HAP-1 (cell line): Measurements from ENCODE around the gene SLCO2A1.

Source experiments
- DNase-seq, 2 experiments: peaks; one replicate each; pipeline ENCODE4 v3.0.0-alpha.2; 2016 to 2020; ENCODE audit warnings: low spot score in 2 of 2
- H3K27me3 ChIP-seq: fragments of 250-450 bp; sonication (Bioruptor Pico); 2 replicates; pipeline ENCODE4 v1.5.1; 2020; ENCODE audit warnings: low read depth, mild to moderate bottlenecking, moderate library complexity
- H3K36me3 ChIP-seq: fragments of 250-450 bp; sonication (Bioruptor Pico); replicated peaks from 2 replicates; pipeline ENCODE4 v1.5.1; 2020; ENCODE audit warnings: mild to moderate bottlenecking
- H3K4me1 ChIP-seq: fragments of 250-450 bp; sonication (Bioruptor Pico); 2 replicates; pipeline ENCODE4 v1.5.1; 2020; ENCODE audit warnings: mild to moderate bottlenecking
- H3K4me3 ChIP-seq: fragments of 250-450 bp; sonication (Bioruptor Pico); 2 replicates; pipeline ENCODE4 v1.5.1; 2020; ENCODE audit warnings: mild to moderate bottlenecking, moderate library complexity
- H3K9me3 ChIP-seq: fragments of 250-450 bp; sonication (Bioruptor Pico); 2 replicates; pipeline ENCODE4 v1.5.1; 2020; ENCODE audit warnings: mild to moderate bottlenecking, moderate library complexity
- in situ Hi-C: fragments of 300-500 bp; cut with MboI; formaldehyde crosslinking; loops from 3 replicates; pipeline ENCODE4 v1.14.3; 2020; ENCODE audit warnings: low sequenced_read_pairs, inconsistent platforms, mixed read lengths

The SLCO2A1 gene

DNA sequence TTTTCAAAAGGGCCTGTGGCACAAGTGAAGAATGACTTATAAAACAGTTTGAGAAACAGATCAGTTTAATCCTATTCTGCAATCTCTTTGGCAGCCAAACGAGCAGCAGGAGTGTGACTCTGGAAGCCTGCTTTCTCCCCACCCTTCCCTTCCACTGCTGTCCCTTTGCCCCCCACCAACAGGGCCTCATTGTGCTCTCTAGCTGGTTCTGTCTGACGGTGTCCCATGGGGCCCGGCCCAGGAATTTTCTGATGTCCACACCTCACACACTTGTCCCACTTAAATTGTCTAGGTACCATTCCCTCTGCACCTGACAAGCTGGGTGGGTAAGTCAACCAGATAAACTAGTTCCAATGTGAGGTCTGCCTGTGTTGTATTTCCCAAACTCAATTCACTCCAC, 16.4 kb downstream of the SLCO2A1 start:
- H3K9me3 ChIP-seq, result no peaks in the 10 kb centered on the region
- no peaks in the 10 kb centered on the region for H3K36me3 ChIP-seq
- H3K27me3 ChIP-seq, result no peaks in the 10 kb centered on the region
- no peaks in the 10 kb centered on the region for H3K4me1 ChIP-seq
- DNase-seq, result no peak
- H3K4me3 ChIP-seq, result no peak overlapping the region
- in situ Hi-C loops, result no loop called here

GRCh38 chr3:134009345-134010000, 20.3 kb downstream of the SLCO2A1 start:
- Histone ChIP-seq H3K36me3 (no peaks in the 10 kb centered on the region), H3K27me3 (no peaks in the 10 kb centered on the region), H3K4me3 (no peak overlapping the region), H3K4me1 (no peaks in the 10 kb centered on the region), H3K9me3 (no peaks in the 10 kb centered on the region)
- DNase-seq, result no peak
- in situ Hi-C loops, result no loop called here

- Histone ChIP-seq H3K27me3 (no peaks in the 10 kb centered on the region), H3K36me3 (no peaks in the 10 kb centered on the region), H3K4me3 (no peak overlapping the region), H3K4me1 (no peaks in the 10 kb centered on the region), H3K9me3 (no peaks in the 10 kb centered on the region)
- in situ Hi-C loops, result no loop called here
- no peak for DNase-seq
These were observed 21.0 kb downstream of the SLCO2A1 start for GRCh38 chr3:134008630-134009156.

DNA sequence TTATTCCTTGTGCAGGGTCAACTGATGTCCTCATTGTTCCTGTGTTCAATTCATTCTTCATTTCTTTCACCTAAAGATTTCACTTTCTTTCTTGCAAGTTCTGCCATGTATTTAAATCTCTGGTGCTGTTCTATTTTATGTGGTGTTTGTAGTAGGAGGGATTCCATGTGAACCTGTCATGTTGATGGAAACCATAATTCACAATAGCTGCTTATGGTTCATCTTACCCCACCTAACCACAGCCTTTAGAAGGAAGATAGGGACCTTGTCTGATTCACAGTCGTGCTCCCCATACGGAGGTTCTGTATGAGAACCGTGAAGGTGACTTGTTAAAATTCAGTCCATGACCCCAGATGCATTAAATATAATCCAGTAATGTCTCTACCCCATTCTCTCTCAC, 21.9 kb downstream of the SLCO2A1 start:
- no peak overlapping the region for H3K4me3 ChIP-seq
- no peaks in the 10 kb centered on the region for H3K27me3 ChIP-seq
- in situ Hi-C loops, result no loop called here
- H3K9me3 ChIP-seq, result no peaks in the 10 kb centered on the region
- no peaks in the 10 kb centered on the region for H3K36me3 ChIP-seq
- DNase-seq, result no peak
- no peaks in the 10 kb centered on the region for H3K4me1 ChIP-seq

DNA sequence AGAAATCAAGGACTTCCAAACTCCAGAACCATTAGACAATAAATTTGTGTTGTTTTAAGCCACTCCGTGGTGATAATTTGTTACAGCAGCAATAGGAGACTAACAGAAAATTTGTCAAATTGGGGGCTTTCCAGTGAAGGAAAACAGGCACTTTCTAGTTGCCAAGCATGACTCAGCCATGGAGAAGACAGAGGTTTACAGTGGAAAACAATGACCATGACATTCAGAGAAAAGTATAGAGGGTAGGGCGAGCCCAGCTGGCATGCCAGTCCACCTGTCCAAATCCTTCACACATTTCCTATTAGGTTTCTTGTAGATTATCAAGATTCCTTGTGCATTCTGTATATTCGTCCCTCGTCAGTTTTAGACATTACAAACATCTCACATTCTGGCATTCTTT, 24.9 kb downstream of the SLCO2A1 start:
- no peak for DNase-seq
- Histone ChIP-seq H3K4me3 (no peak overlapping the region), H3K36me3 (no peaks in the 10 kb centered on the region), H3K9me3 (no peaks in the 10 kb centered on the region), H3K27me3 (no peaks in the 10 kb centered on the region), H3K4me1 (no peaks in the 10 kb centered on the region)
- in situ Hi-C loops, result no loop called here

GRCh38 chr3:134003066-134003465, 26.7 kb downstream of the SLCO2A1 start:
- no peak overlapping the region for H3K4me3 ChIP-seq
- DNase-seq, result no peak
- in situ Hi-C loops, result no loop called here
- H3K9me3 ChIP-seq, result no peaks in the 10 kb centered on the region
- no peaks in the 10 kb centered on the region for H3K4me1 ChIP-seq
- H3K36me3 ChIP-seq, result no peaks in the 10 kb centered on the region
- no peaks in the 10 kb centered on the region for H3K27me3 ChIP-seq

GRCh38 chr3:134002306-134002705, 27.4 kb downstream of the SLCO2A1 start:
- H3K27me3 ChIP-seq, result no peaks in the 10 kb centered on the region
- in situ Hi-C loops, result no loop called here
- no peak for DNase-seq
- H3K4me3 ChIP-seq, result no peak overlapping the region
- no peaks in the 10 kb centered on the region for H3K9me3 ChIP-seq
- H3K36me3 ChIP-seq, result no peaks in the 10 kb centered on the region
- H3K4me1 ChIP-seq, result no peaks in the 10 kb centered on the region

DNA sequence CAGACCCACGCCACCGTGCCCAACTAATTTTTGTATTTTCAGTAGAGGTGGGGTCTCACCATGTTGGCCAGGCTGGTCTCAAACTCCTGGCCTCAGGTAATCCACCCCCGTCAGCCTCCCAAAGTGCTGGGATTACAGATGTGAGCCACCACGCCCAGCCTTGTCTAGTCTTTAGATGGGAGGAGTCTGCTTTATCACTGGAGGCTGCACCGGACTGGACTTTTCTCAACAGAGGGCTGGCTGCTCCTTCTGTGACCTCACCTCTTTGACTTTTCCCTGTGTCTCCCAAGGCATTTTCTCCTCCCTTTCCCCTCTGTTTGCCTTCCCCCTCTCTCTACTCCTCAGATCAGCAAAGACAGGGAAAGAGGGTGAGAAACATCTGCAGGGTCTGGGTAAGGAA, 28.5 kb downstream of the SLCO2A1 start:
- in situ Hi-C loops, result no loop called here
- Histone ChIP-seq H3K4me3 (no peak overlapping the region), H3K4me1 (no peaks in the 10 kb centered on the region), H3K9me3 (no peaks in the 10 kb centered on the region), H3K36me3 (no peaks in the 10 kb centered on the region), H3K27me3 (no peaks in the 10 kb centered on the region)
- DNase-seq, result no peak

- Histone ChIP-seq H3K4me1 (no peaks in the 10 kb centered on the region), H3K9me3 (no peaks in the 10 kb centered on the region), H3K36me3 (no peaks in the 10 kb centered on the region), H3K4me3 (no peak overlapping the region), H3K27me3 (no peaks in the 10 kb centered on the region)
- in situ Hi-C loops, result no loop called here
- no peak for DNase-seq
These were observed 29.6 kb downstream of the SLCO2A1 start for GRCh38 chr3:133999891-134000685.

GRCh38 chr3:133998691-133999241, 31.0 kb downstream of the SLCO2A1 start:
- in situ Hi-C loops, result no loop called here
- DNase-seq, result no peak
- Histone ChIP-seq H3K4me1 (no peaks in the 10 kb centered on the region), H3K36me3 (no peaks in the 10 kb centered on the region), H3K9me3 (no peaks in the 10 kb centered on the region), H3K4me3 (no peak overlapping the region), H3K27me3 (no peaks in the 10 kb centered on the region)

DNA sequence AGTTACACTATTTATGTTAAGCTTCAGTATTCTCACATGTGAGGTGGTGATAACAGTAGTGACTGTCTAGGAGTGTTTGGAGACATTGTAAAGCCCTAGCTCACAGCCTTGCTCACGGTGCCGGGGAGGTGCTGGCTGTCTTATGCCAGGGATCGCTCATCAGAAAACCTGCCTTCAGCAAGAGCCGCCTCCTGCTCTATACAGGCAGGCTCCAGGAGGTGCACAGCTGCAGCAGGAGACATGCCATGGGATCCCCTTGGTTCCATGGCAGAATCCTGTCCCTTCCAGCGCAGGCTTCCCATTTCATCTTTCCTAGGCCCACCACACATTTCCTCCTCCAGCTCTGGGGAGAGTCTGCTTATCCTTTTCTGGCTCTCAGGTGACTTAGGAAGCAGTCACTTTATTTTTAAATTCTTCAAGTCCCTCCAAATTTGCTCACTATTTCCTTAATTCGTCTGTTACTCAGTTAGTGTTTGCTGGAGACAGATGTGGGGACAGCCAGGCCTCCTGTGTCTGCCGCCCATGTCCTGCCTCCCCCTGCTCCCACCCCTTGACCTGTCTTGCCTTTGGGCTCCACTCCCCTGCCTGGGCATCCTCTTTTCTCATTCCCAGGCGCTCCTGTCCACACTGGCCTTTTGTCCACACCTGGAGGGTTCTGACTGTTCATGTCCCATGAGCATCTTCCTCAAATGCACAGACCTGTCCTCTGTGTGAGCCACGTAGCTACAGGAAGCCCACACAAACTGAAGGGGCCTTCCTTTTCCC, 31.7 kb downstream of the SLCO2A1 start:
- no peaks in the 10 kb centered on the region for H3K27me3 ChIP-seq
- H3K4me1 ChIP-seq, result no peaks in the 10 kb centered on the region
- no peak overlapping the region for H3K4me3 ChIP-seq
- H3K36me3 ChIP-seq, result no peaks in the 10 kb centered on the region
- no peaks in the 10 kb centered on the region for H3K9me3 ChIP-seq
- in situ Hi-C loops, result no loop called here
- DNase-seq, result no peak

- Histone ChIP-seq H3K4me1 (no peaks in the 10 kb centered on the region), H3K9me3 (no peaks in the 10 kb centered on the region), H3K27me3 (no peaks in the 10 kb centered on the region), H3K36me3 (no peaks in the 10 kb centered on the region), H3K4me3 (no peak overlapping the region)
- in situ Hi-C loops, result no loop called here
- DNase-seq, result no peak
These were observed 32.7 kb downstream of the SLCO2A1 start for GRCh38 chr3:133996996-133997395.

DNA sequence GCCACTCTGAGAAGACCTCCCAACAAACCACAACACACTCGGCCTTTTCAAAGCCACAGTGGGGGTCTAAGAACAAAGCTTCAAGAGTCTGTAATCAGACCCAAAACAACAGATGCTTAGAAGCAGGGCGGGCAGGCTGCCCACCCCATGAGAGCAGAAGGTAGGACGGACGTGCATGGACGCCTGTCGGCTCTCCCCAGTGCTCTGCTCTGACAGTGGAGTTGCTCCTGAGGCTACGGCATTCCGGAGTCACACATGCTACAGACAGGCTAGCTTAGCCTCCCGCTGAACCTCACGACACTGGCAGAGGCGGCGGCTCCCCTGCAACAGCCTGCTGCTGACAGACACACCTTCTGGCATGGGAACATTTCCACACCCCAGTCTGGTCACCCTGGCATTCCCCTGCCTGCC, 33.5 kb downstream of the SLCO2A1 start:
- no peak for DNase-seq
- H3K36me3 ChIP-seq, result no peaks in the 10 kb centered on the region
- in situ Hi-C loops, result no loop called here
- H3K9me3 ChIP-seq, result no peaks in the 10 kb centered on the region
- no peaks in the 10 kb centered on the region for H3K4me1 ChIP-seq
- no peak overlapping the region for H3K4me3 ChIP-seq
- H3K27me3 ChIP-seq, result no peaks in the 10 kb centered on the region

DNA sequence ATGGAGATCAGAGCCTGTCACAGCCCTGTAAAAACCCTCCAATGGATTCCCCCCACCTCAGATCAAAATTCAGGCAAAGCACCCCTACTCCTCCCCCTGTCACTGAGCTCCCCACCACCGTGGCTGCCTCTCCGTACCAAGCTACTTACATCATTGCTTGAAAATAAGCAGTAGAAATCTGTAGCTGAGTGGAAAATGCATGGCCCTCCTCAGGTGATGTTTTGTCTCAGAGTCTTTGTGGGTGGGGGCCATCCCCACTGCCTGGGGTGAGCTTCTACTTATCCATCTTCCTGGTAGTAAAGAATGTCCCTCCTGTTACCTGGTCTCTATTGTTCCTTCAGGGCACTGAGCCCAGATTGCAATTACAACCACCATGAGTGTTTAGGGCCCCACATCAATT, 34.5 kb downstream of the SLCO2A1 start:
- Histone ChIP-seq H3K4me3 (no peak overlapping the region), H3K4me1 (no peaks in the 10 kb centered on the region), H3K27me3 (no peaks in the 10 kb centered on the region), H3K36me3 (no peaks in the 10 kb centered on the region), H3K9me3 (no peaks in the 10 kb centered on the region)
- DNase-seq, result no peak
- in situ Hi-C loops, result no loop called here
